Esophagus mucosa (tissue), 1 donor: Measurements from ENCODE around the gene KNDC1. TPM values are rescaled to one million over a fixed set of nuclear protein-coding genes. Genes with fewer than 3 reads are reported as not detected.

Source experiments
- ATAC-seq: fragments of 200-7000 bp; cut with Tn5 transposase; one replicate; pipeline ENCODE4 v1.9.1; 2020
- total RNA-seq: library from RNA; stranded (reverse); gene quantifications from one replicate; pipeline ENCODE4 v1.2.4, GENCODE V29; 2023
- donor health status: DM: yes; HTN: yes; CAD: no.

The KNDC1 gene
- total RNA-seq, 1 donor from 2014 or later: 3.8 TPM

- ATAC-seq: no peak
Measured at GRCh38 chr10:133246236-133246626, 86.2 kb downstream of the KNDC1 start.

DNA sequence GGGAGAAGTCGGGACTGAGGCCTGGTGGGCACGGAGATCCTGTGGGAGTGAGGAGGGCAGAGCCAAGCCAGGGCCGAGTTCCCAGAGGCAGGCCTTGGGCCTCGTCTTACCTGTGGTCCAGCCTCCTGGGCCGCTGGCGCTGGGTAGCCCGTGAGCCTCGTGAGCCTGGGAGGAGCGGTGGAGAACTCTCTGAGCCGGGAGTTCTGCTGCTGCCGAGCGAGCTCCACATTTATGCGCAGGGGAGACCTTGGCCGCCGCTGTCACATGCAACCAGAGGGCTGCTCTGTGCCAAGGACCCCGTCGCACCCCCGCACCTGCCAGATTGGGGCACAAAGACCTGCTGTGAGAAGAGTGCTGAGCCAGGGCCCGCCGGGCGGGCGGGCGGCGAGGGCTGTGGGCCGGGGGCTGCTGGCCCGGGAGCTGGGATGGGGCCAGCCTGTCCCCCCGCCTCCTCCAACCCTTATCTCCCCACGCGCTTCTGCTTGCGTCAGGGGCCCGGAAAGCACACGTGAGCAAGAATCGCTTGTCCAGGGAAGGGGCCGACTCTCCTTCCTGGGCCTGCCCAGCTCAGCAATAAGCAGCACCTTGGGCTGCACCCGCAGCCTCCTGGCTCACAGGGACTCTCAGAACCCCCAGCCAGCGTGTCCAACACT, 87.8 kb downstream of the KNDC1 start:
- ATAC-seq: no peak

GRCh38 chr10:133248334-133248715, 88.3 kb downstream of the KNDC1 start:
- ATAC-seq: no peak

- ATAC-seq: no peak
Measured at GRCh38 chr10:133249094-133249780, 89.2 kb downstream of the KNDC1 start.

DNA sequence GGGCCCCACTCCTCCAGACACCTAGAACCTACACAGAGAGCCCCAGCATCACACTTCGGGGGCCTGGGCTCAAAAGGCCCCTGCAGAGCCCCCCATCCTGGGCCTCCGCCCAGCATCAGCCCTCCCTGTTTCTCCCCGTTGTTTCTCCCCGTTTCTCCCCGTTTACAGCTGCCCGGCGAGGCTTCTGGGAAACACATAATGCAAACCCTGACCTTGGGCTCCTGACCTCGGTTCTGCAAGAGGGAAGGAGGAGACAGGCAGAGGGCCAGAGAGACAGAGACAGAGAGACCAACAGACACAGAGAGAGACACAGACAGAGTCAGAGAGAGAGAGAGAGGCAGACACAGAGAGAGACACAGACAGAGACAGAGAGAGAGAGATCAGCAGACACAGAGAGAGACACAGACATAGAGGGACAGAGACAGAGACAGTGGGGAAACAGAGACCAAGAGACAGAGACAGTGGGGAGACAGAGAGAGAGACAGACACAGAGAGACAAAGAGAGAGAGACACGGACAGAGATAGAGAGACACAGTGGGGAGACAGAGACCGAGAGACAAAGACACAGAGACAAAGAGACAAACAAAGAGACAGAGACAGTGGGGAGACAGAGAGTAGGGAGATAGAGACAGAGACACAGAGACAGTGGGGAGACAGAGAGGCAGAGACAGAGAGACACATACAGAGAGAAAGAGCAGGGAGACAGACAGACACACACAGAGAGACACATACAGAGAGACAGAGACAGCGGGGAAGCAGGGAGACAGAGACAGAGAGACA, 90.1 kb downstream of the KNDC1 start:
- no peak for ATAC-seq

- no peak for ATAC-seq
Measured at GRCh38 chr10:133251388-133252222, 91.6 kb downstream of the KNDC1 start.

GRCh38 chr10:133252223-133252552, 92.2 kb downstream of the KNDC1 start:
- no peak for ATAC-seq

GRCh38 chr10:133253361-133253955, 93.4 kb downstream of the KNDC1 start:
- ATAC-seq: no peak

DNA sequence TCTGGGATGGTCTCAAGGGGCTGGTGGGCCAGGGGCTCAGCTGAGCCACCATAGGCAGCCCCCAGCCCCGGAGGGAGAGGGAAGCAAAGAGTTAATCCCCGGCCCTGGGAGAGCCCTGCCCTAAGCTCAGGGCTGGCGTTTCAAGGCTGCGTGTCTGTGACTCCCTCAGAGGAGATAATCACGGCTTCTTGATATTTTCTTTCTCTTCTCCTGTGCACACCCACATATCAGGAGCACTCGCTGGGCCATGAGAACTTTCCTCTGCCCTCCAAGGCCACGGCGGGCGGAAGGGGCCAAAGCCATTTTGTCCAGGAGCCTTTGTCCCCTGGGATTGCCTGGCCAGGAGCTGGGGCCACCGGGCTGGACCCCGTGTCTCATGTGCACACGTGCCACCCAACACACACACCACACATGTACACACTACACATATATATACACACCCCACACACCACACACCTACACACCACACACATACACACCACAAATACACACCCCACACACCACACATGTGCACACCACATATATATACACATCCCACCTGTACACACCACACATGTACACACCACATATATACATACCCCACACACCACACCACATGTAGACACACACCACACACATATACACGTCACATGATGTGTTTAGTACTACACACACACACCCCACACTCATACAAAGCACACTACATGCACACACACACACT, 94.6 kb downstream of the KNDC1 start:
- ATAC-seq: no peak

GRCh38 chr10:133255323-133255722, 95.3 kb downstream of the KNDC1 start:
- no peak for ATAC-seq

GRCh38 chr10:133257489-133258065, 97.6 kb downstream of the KNDC1 start:
- ATAC-seq: peak; percentile 31

DNA sequence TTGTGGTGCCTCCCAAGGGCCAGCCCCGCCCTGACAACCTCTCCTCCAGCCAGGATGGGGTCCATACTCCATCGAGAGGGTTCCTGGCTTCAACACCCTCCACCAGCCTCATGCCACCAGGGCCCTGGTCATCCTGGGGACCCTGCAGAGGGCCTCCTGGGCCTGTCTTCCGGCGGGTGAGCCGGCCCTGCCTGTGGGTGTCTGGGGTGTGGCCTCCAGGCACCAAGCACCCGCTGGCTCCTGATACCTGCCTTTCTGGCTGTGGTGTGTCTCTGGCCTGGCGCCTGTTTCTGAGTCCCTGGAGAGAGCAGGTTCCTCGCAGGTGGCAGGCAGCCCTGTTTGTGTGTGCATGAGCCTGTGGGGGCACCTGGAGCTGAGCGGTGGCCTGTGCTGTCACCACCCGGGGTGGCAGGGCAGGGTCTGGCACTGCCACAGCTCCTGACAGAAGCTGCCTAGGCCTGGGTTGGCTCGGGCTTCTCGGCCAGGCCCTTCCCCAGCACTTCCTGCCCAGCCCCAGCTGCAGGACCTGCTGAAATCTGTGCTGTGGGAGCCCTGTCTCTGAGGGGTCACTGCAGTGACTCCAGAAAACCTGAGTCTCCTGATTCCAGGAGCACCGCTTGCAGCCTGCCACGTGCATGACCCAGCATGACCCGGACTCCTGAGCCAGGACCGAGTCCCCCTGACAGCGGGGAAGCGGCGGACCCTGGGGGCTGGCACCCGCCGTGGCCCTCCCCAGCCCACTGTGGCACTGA, 98.2 kb downstream of the KNDC1 start:
- ATAC-seq: peak; percentile 67

GRCh38 chr10:133258818-133259601, 99.0 kb downstream of the KNDC1 start:
- ATAC-seq: peak; percentile 64

- no peak for ATAC-seq
Measured at GRCh38 chr10:133259602-133259989, 99.6 kb downstream of the KNDC1 start.

GRCh38 chr10:133260895-133261725, 101.1 kb downstream of the KNDC1 start:
- peak; percentile 32 for ATAC-seq

DNA sequence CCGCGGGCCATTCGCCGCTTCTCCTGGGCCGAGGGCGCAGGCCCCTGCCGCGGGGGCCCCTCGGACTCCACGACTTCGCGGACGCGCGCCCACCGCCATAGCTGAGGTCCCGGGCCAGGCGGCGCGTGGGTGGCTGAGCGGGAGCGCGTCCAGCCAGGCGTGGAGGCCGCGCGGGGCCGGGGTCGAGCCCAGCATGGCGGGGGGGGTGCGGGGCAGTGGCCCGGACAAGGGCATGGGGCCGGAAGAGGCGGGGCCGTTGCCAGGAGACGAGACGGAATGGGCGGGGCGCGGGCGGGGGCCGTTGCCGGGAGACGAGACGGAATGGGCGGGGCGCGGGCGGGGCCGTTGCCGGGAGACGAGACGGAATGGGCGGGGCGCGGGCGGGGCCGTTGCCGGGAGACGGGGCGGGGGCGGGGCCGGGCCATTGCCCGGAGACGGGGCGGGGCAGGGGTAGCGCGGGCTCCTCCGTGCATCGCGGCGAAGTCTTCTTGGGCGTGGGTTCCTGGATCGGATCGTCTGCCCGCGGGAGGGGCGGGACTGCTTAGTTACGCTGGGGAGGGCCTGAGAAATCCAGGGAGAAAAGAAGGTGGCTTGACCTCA, 101.8 kb downstream of the KNDC1 start:
- ATAC-seq: peak; percentile 67

- peak; percentile 46 for ATAC-seq
Measured at GRCh38 chr10:133262696-133263095, 102.7 kb downstream of the KNDC1 start.

GRCh38 chr10:133263674-133264073, 103.7 kb downstream of the KNDC1 start:
- no peak for ATAC-seq
